Transverse colon (tissue), 3 donors: ENCODE data around the gene UNCX.

Experiments
- EP300 ChIP-seq: sonication (generic); formaldehyde crosslinking; IDR thresholded peaks from one replicate; pipeline ENCODE4 v1.6.1; 2017; ENCODE audit warnings: antibody characterized with exemption, low read depth
- TF ChIP-seq, protein P1 (sequence below), 5 experiments: fragments of 200-600 bp in 3 of 5; fragments of 450-650 bp in 2 of 5; sonication (generic) in 3 of 5; IDR thresholded peaks; 1 replicate in 2 of 5; 2 replicates in 3 of 5; pipeline ENCODE4 v1.5.1; 2016 to 2017; ENCODE audit warnings: antibody characterized with exemption in 5 of 5, inconsistent platforms in 3 of 5, mild to moderate bottlenecking in 2 of 5, moderate library complexity in 1 of 5

DNA sequence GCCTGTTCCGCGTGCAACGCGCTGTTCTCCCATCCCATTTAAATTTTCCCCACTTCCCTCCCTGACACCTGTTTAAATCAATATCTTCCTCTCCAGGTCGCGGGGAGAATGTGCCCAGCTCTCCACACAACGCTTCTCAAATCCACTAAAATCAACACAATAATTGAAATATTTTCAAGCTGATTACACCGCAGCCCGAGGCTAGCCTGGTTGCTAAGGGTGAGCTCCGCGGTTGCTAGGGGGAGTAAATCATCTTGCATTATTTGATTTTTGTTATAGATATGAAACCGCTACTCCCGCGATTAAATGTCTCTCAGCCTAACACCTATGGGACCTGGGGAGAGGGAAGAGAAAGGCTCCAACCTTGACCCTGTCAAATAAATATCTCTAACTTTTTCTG is 36.2 kb downstream of the UNCX start:
- TF ChIP-seq, protein P1, sequence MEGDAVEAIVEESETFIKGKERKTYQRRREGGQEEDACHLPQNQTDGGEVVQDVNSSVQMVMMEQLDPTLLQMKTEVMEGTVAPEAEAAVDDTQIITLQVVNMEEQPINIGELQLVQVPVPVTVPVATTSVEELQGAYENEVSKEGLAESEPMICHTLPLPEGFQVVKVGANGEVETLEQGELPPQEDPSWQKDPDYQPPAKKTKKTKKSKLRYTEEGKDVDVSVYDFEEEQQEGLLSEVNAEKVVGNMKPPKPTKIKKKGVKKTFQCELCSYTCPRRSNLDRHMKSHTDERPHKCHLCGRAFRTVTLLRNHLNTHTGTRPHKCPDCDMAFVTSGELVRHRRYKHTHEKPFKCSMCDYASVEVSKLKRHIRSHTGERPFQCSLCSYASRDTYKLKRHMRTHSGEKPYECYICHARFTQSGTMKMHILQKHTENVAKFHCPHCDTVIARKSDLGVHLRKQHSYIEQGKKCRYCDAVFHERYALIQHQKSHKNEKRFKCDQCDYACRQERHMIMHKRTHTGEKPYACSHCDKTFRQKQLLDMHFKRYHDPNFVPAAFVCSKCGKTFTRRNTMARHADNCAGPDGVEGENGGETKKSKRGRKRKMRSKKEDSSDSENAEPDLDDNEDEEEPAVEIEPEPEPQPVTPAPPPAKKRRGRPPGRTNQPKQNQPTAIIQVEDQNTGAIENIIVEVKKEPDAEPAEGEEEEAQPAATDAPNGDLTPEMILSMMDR (IDR thresholded peaks at IDR 0.05): no peak
- TF ChIP-seq EP300: no peak
